ENCODE data around the gene HYOU1.

Gene HYOU1

GRCh38 chr11:119052163-119052814, 4.7 kb downstream of the HYOU1 start:
- no peak for TF ChIP-seq CTCF (IDR thresholded peaks at IDR 0.05; ENCODE audit: insufficient read depth, low read depth, low read length, missing control alignments)
- H3K4me3 ChIP-seq (ENCODE audit: low read length): no peak overlapping the region
- peak; percentile 55 for DNase-seq (ENCODE audit: low read depth)

- no peak overlapping the region for H3K4me3 ChIP-seq (ENCODE audit: low read length)
- no peak for DNase-seq (ENCODE audit: low read depth)
- no peak for TF ChIP-seq CTCF (IDR thresholded peaks at IDR 0.05; ENCODE audit: insufficient read depth, low read depth, low read length, missing control alignments)
These were observed 5.4 kb downstream of the HYOU1 start for GRCh38 chr11:119051440-119052162.

- H3K4me3 ChIP-seq (ENCODE audit: low read length): no peak overlapping the region
- no peak for TF ChIP-seq CTCF (IDR thresholded peaks at IDR 0.05; ENCODE audit: insufficient read depth, low read depth, low read length, missing control alignments)
- no peak for DNase-seq (ENCODE audit: low read depth)
These were observed 7.9 kb downstream of the HYOU1 start for GRCh38 chr11:119049081-119049480.

- DNase-seq (ENCODE audit: low read depth): no peak
- H3K4me3 ChIP-seq (ENCODE audit: low read length): no peak overlapping the region
- TF ChIP-seq CTCF (IDR thresholded peaks at IDR 0.05; ENCODE audit: insufficient read depth, low read depth, low read length, missing control alignments): no peak
These were observed 8.4 kb downstream of the HYOU1 start for GRCh38 chr11:119048644-119049043.

GRCh38 chr11:119047205-119047604, 9.8 kb downstream of the HYOU1 start:
- no peak for DNase-seq (ENCODE audit: low read depth)
- H3K4me3 ChIP-seq (ENCODE audit: low read length): no peak overlapping the region
- no peak for TF ChIP-seq CTCF (IDR thresholded peaks at IDR 0.05; ENCODE audit: insufficient read depth, low read depth, low read length, missing control alignments)

GRCh38 chr11:119046489-119046888, 10.5 kb downstream of the HYOU1 start:
- H3K4me3 ChIP-seq (ENCODE audit: low read length): no peak overlapping the region
- no peak for TF ChIP-seq CTCF (IDR thresholded peaks at IDR 0.05; ENCODE audit: insufficient read depth, low read depth, low read length, missing control alignments)
- DNase-seq (ENCODE audit: low read depth): no peak
